Measurements from ENCODE around the gene TFB1M. TPM values are rescaled to one million over a fixed set of nuclear protein-coding genes. Genes with fewer than 3 reads are reported as not detected.

TFB1M gene
- 20.4 and 25.8 TPM in 2 replicates for total RNA-seq

DNA sequence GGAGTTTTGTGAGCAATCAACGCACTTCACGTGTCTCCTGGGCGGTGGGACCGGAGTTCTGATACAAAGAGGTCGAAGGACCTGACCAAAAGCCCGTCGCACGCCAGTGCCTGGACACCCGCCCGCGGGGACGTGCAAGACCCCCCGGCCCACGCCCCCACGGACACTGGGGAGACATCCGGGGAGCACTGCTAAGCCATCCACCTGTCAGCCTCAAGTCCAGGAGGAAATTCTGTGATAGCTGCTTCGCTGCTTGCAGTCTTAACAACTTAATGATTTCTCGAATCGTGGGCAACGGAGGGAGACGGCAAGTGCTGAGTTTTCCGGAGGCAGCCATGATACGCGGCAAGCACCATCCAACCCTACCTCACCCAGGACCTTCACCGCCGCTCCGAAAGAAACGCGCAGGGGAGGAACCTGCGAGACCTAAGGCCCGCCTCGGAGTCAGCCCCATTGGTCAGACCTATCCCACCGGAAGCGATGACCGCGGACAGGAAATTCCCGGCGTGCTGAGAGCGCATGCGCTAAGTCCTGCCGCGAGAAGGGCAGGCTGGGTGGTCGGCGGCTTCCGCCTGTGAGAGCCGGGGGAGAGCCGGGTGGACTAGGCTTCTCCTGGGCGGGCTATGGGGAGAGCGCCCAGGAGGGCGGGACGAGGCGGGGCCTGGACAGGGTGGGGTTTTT is at the start of gene TFB1M:
TFB1M (minus strand) TSS at position 393 of the 681 bp plus-strand sequence; CDS start at position 337, 56 bp downstream.

DNA sequence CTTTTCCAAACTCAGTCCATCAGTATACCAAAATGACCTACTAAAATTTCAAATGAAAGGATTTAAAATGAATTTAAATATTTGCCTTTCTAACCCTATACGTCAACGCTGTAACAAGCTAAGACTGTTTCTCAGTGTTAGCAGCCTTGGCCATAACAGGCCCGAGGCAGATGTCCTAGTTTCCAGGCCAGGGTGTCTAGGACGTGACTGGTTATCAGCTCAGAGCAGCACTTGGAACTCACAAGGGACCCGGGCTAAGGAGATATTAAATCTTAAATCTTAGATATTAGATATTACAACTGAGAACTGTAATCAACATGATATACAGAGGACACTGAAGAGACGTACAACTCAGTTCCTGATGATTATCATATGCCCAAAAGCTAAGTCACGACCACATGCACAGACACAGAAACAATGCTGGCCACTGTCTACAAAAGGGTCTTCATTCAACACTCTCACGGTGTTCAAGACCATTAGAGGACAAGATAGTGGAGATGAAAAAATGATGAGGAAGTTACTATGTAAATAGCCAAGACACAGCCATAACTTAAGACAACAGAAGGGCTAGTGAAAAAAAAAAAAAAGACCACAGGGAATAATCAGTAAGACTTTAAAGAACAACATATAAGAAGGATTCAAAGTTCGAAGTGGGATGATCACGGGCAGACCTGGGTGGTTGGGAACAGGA is 50.8 kb downstream of the TFB1M start, which contains the start of gene CLDN20:
CLDN20 (plus strand) TSS at position 641 of the 691 bp plus-strand sequence. CDS start 11,707 bp downstream, outside the sequence.

Other genes with a start within 250 kb of the TFB1M start
- gene CLDN20, start 50.5 kb downstream of the TFB1M start, total RNA-seq: not detected in 2 replicates
- gene NOX3, start 141.4 kb upstream of the TFB1M start, total RNA-seq: not detected in 2 replicates